ENCODE data around the gene PHLDA1.
A peak's percentile ranks its signal among the peaks of the same experiment; 100 is the strongest.

Gene PHLDA1

DNA sequence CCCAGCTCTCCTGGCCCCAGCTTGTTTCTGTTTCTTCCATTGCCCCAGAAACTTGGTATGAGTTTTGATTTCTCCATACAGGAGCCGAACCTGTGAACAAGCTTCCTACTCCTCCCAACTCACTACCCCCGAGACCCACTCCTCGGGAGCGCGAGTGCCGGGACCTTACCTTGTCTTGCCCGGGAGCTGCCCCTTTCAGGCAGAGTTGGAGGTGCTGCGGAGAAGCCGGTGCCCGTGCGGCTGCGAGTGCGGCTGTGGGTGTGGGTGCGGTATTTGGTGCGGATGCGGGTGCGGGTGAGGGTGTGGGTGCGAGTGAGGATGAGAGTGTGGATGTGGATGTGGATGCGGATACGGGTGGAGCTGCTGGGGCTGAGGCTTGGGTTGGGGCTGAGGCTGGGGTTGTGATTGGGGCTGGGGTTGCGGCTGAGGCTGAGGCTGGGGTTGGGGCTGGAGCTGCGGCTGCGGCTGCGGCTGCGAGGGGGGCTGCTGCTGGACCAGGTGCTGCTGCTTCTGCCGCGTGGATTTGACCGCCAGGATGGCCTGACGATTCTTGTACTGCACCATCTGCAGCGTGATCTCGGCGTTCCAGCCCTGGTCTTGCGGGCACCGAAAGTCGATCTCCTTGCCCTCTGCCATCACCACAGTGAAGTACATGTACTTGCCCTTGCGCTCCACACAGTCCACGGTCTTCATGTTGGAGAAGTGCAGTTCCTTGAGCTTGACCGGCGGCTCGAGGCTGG lies 1.1 kb downstream of the PHLDA1 start:
- WGBS (ENCODE audit: extremely low coverage, insufficient coverage, insufficient read length), result no CpG with 5 or more reads among the region's 40 CpGs

GRCh38 chr12:76029982-76030340 lies 1.6 kb downstream of the PHLDA1 start:
- H3K27ac ChIP-seq (ENCODE audit: low read depth, low read length), result no peak overlapping the region
- H3K79me2 ChIP-seq (ENCODE audit: control insufficient read depth, insufficient read depth, low read length, poor library complexity), result peaks cover 13% of the 10 kb centered on the region
- peak overlapping the region; percentile 63 for H2BK12ac ChIP-seq (ENCODE audit: low read length)
- DNase-seq, result peak in 1 of 2 donors; percentile 42
- H3K36me3 ChIP-seq (ENCODE audit: control insufficient read depth in 1 of 2, insufficient read depth in 2 of 2, low read length in 2 of 2), result no peaks in the 10 kb centered on the region
- peak overlapping the region; percentile 72 for H3K9ac ChIP-seq (ENCODE audit: low read length)
- no peak overlapping the region for H3K23ac ChIP-seq (ENCODE audit: low read length)
- H4K8ac ChIP-seq (ENCODE audit: low read depth, low read length), result peak overlapping the region; percentile 73
- no CpG with 5 or more reads among the region's 22 CpGs for WGBS (ENCODE audit: extremely low coverage, insufficient coverage, insufficient read length)
- peak overlapping the region; percentile 52 for H2BK120ac ChIP-seq (ENCODE audit: insufficient read depth, low read length, poor library complexity)
- peak overlapping the region; percentile 34 for H4K91ac ChIP-seq (ENCODE audit: low read depth, low read length)
- H3K4me2 ChIP-seq (ENCODE audit: low read length), result peak overlapping the region; percentile 55
- no peaks in the 10 kb centered on the region for H3K9me3 ChIP-seq (ENCODE audit: insufficient read depth, low read depth, low read length)
- H3K4me3 ChIP-seq (ENCODE audit: low read depth, low read length), result peak overlapping the region; percentile 82
- peaks cover 2 to 4% of the 10 kb centered on the region in 2 experiments for H3K4me1 ChIP-seq (ENCODE audit: control insufficient read depth in 1 of 2, insufficient read depth in 2 of 2, low read length in 2 of 2)
- peak overlapping the region; percentile 18 for H2AFZ ChIP-seq (ENCODE audit: insufficient read depth, low read length, poor library complexity)
- no peaks in the 10 kb centered on the region for H3K27me3 ChIP-seq (ENCODE audit: insufficient read depth, low read length)
- no peak overlapping the region for H2AK5ac ChIP-seq (ENCODE audit: low read length)
- H3K4ac ChIP-seq (ENCODE audit: low read depth, low read length), result peak overlapping the region; percentile 44
- H3K18ac ChIP-seq (ENCODE audit: low read length), result peak overlapping the region; percentile 56
- peak overlapping the region; percentile 4 for H4K12ac ChIP-seq (ENCODE audit: low read depth, low read length)
- H3K14ac ChIP-seq (ENCODE audit: low read length), result peak overlapping the region; percentile 46
- H3K79me1 ChIP-seq (ENCODE audit: low read length), result peaks cover 14% of the 10 kb centered on the region
- peak overlapping the region; percentile 11 for H2BK5ac ChIP-seq (ENCODE audit: low read depth, low read length, poor library complexity)

More for the DNA sequence above, 1.1 kb downstream of the PHLDA1 start:
- peak overlapping the region; percentile 56 for H3K18ac ChIP-seq (ENCODE audit: low read length)
- peak overlapping the region; percentile 46 for H3K14ac ChIP-seq (ENCODE audit: low read length)
- H2AFZ ChIP-seq (ENCODE audit: insufficient read depth, low read length, poor library complexity), result peak overlapping the region; percentile 18
- H4K8ac ChIP-seq (ENCODE audit: low read depth, low read length), result peak overlapping the region; percentile 73
- peak overlapping the region; percentile 11 for H2BK5ac ChIP-seq (ENCODE audit: low read depth, low read length, poor library complexity)
- peaks cover 14% of the 10 kb centered on the region for H3K79me1 ChIP-seq (ENCODE audit: low read length)
- H3K23ac ChIP-seq (ENCODE audit: low read length), result no peak overlapping the region
- peak overlapping the region; percentile 52 for H2BK120ac ChIP-seq (ENCODE audit: insufficient read depth, low read length, poor library complexity)
- H3K4me3 ChIP-seq (ENCODE audit: low read depth, low read length), result peak overlapping the region; percentile 82
- H3K27me3 ChIP-seq (ENCODE audit: insufficient read depth, low read length), result no peaks in the 10 kb centered on the region
- no peaks in the 10 kb centered on the region for H3K9me3 ChIP-seq (ENCODE audit: insufficient read depth, low read depth, low read length)
- peaks cover 2 to 4% of the 10 kb centered on the region in 2 experiments for H3K4me1 ChIP-seq (ENCODE audit: control insufficient read depth in 1 of 2, insufficient read depth in 2 of 2, low read length in 2 of 2)
- DNase-seq, result peak in 1 of 2 donors; percentile 58
- peak overlapping the region; percentile 55 for H3K4me2 ChIP-seq (ENCODE audit: low read length)
- H2BK12ac ChIP-seq (ENCODE audit: low read length), result peak overlapping the region; percentile 63
- no peak overlapping the region for H2AK5ac ChIP-seq (ENCODE audit: low read length)
- peak overlapping the region; percentile 4 for H4K12ac ChIP-seq (ENCODE audit: low read depth, low read length)
- no peaks in the 10 kb centered on the region for H3K36me3 ChIP-seq (ENCODE audit: control insufficient read depth in 1 of 2, insufficient read depth in 2 of 2, low read length in 2 of 2)
- H3K79me2 ChIP-seq (ENCODE audit: control insufficient read depth, insufficient read depth, low read length, poor library complexity), result peaks cover 13% of the 10 kb centered on the region
- peak overlapping the region; percentile 72 for H3K9ac ChIP-seq (ENCODE audit: low read length)
- no peak overlapping the region for H3K27ac ChIP-seq (ENCODE audit: low read depth, low read length)
- H3K4ac ChIP-seq (ENCODE audit: low read depth, low read length), result peak overlapping the region; percentile 44
- peak overlapping the region; percentile 34 for H4K91ac ChIP-seq (ENCODE audit: low read depth, low read length)

DNA sequence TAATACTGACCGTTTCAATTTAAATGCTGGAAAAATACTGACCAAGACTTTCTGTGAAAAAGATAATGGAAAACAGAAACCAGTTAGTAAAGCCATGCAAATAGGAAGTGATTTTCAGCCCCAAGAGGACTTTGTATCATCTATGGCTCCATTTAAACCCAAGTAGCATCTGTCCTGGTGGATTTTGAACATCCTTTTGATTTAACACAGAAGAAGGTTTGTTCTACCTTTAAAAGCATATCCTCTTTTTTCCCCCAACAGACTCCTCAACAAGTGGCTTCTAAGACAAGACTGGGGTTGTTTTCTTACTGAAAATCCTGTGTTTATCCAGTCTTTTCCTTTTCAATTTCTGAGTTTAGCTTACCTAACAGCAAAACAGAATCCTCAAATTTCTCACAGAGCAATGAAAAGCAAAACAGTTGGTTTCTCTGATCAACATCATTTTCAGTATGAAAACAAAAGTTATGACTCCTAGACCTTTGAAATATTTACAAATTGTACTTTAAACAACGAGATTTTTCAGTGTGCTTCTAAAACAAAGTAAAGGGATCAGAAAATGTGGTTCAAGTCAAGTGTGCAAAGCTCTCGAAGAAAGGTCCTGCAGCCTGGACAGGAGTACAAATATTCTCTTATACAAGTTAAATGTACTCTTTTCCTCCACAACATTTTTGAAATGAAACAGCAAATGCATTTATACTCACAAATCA lies 2.9 kb downstream of the PHLDA1 start:
- H4K8ac ChIP-seq (ENCODE audit: low read depth, low read length), result no peak overlapping the region
- no peak overlapping the region for H3K27ac ChIP-seq (ENCODE audit: low read depth, low read length)
- no peak overlapping the region for H3K23ac ChIP-seq (ENCODE audit: low read length)
- no peak overlapping the region for H2AK5ac ChIP-seq (ENCODE audit: low read length)
- no peak overlapping the region for H3K4ac ChIP-seq (ENCODE audit: low read depth, low read length)
- peaks cover 13% of the 10 kb centered on the region for H3K79me2 ChIP-seq (ENCODE audit: control insufficient read depth, insufficient read depth, low read length, poor library complexity)
- H2BK12ac ChIP-seq (ENCODE audit: low read length), result no peak overlapping the region
- WGBS (ENCODE audit: extremely low coverage, insufficient coverage, insufficient read length), result no CpG with 5 or more reads among the region's 3 CpGs
- H4K12ac ChIP-seq (ENCODE audit: low read depth, low read length), result no peak overlapping the region
- peaks cover 14% of the 10 kb centered on the region for H3K79me1 ChIP-seq (ENCODE audit: low read length)
- H3K14ac ChIP-seq (ENCODE audit: low read length), result no peak overlapping the region
- H2BK120ac ChIP-seq (ENCODE audit: insufficient read depth, low read length, poor library complexity), result no peak overlapping the region
- H3K36me3 ChIP-seq (ENCODE audit: control insufficient read depth in 1 of 2, insufficient read depth in 2 of 2, low read length in 2 of 2), result no peaks in the 10 kb centered on the region
- H3K18ac ChIP-seq (ENCODE audit: low read length), result no peak overlapping the region
- peaks cover 2 to 4% of the 10 kb centered on the region in 2 experiments for H3K4me1 ChIP-seq (ENCODE audit: control insufficient read depth in 1 of 2, insufficient read depth in 2 of 2, low read length in 2 of 2)
- no peak overlapping the region for H2BK5ac ChIP-seq (ENCODE audit: low read depth, low read length, poor library complexity)
- H3K9ac ChIP-seq (ENCODE audit: low read length), result no peak overlapping the region
- no peak overlapping the region for H3K4me3 ChIP-seq (ENCODE audit: low read depth, low read length)
- no peaks in the 10 kb centered on the region for H3K9me3 ChIP-seq (ENCODE audit: insufficient read depth, low read depth, low read length)
- peak overlapping the region; percentile 43 for H3K4me2 ChIP-seq (ENCODE audit: low read length)
- no peak overlapping the region for H4K91ac ChIP-seq (ENCODE audit: low read depth, low read length)
- DNase-seq, result no peak
- no peak overlapping the region for H2AFZ ChIP-seq (ENCODE audit: insufficient read depth, low read length, poor library complexity)
- no peaks in the 10 kb centered on the region for H3K27me3 ChIP-seq (ENCODE audit: insufficient read depth, low read length)

- Histone ChIP-seq H3K27ac (ENCODE audit: low read depth, low read length) (no peak overlapping the region), H2BK120ac (ENCODE audit: insufficient read depth, low read length, poor library complexity) (no peak overlapping the region), H2BK5ac (ENCODE audit: low read depth, low read length, poor library complexity) (no peak overlapping the region), H3K36me3 (ENCODE audit: control insufficient read depth in 1 of 2, insufficient read depth in 2 of 2, low read length in 2 of 2) (no peaks in the 10 kb centered on the region), H3K4ac (ENCODE audit: low read depth, low read length) (no peak overlapping the region), H3K14ac (ENCODE audit: low read length) (no peak overlapping the region), H3K4me3 (ENCODE audit: low read depth, low read length) (no peak overlapping the region), H4K12ac (ENCODE audit: low read depth, low read length) (no peak overlapping the region), H3K4me1 (ENCODE audit: control insufficient read depth in 1 of 2, insufficient read depth in 2 of 2, low read length in 2 of 2) (no peaks in the 10 kb centered on the region), H3K9me3 (ENCODE audit: insufficient read depth, low read depth, low read length) (no peaks in the 10 kb centered on the region), H3K4me2 (ENCODE audit: low read length) (no peak overlapping the region), H3K79me1 (ENCODE audit: low read length) (peaks cover 8% of the 10 kb centered on the region), H3K9ac (ENCODE audit: low read length) (no peak overlapping the region), H3K27me3 (ENCODE audit: insufficient read depth, low read length) (no peaks in the 10 kb centered on the region), H2AK5ac (ENCODE audit: low read length) (no peak overlapping the region), H3K79me2 (ENCODE audit: control insufficient read depth, insufficient read depth, low read length, poor library complexity) (peaks cover 7% of the 10 kb centered on the region), H4K8ac (ENCODE audit: low read depth, low read length) (no peak overlapping the region), H2BK12ac (ENCODE audit: low read length) (no peak overlapping the region), H3K18ac (ENCODE audit: low read length) (no peak overlapping the region), H4K91ac (ENCODE audit: low read depth, low read length) (no peak overlapping the region), H3K23ac (ENCODE audit: low read length) (no peak overlapping the region), H2AFZ (ENCODE audit: insufficient read depth, low read length, poor library complexity) (no peak overlapping the region)
- no CpG with 5 or more reads among the region's 1 CpG for WGBS (ENCODE audit: extremely low coverage, insufficient coverage, insufficient read length)
- DNase-seq, result no peak
Measured at GRCh38 chr12:76026643-76027063, 4.9 kb downstream of the PHLDA1 start.
